ENCODE results near the gene GOLGA6L2. TPM values are rescaled to one million over a fixed set of nuclear protein-coding genes. Genes with fewer than 3 reads are reported as not detected.

GOLGA6L2 gene
- total and polyA plus RNA-seq, 2 of the 13 experiments (the other 11 are each of a cell fraction or from before 2014, with no cell fraction given): not detected

- no peak for TF ChIP-seq DRAP1 (CRISPR knock-in tag; IDR thresholded peaks at IDR 0.05)
These were observed 35.2 kb upstream of the GOLGA6L2 start (continued) for GRCh38 chr15:23482228-23482627.

- Histone ChIP-seq H4K20me1 (ENCODE audit: insufficient read depth, low read length) (no peaks in the 10 kb centered on the region), H3K9me3 (ENCODE audit: low read length) (no peaks in the 10 kb centered on the region), H3K4me2 (ENCODE audit: low read depth, low read length) (no peak overlapping the region), H3K4me1 (ENCODE audit: insufficient read depth, low read length) (no peaks in the 10 kb centered on the region), H2AFZ (ENCODE audit: low read length) (no peak overlapping the region), H3K9ac (ENCODE audit: insufficient read depth, low read depth, low read length) (no peak overlapping the region), H3K79me2 (ENCODE audit: insufficient read depth, low read length) (no peaks in the 10 kb centered on the region), H3K27me3 (ENCODE audit: control insufficient read depth in 1 of 2, insufficient read depth in 2 of 2, low read length in 2 of 2) (no peaks in the 10 kb centered on the region; a peak in 1 of 5 replicates), H3K27ac (ENCODE audit: extremely low read length, insufficient read depth, low read length) (no peak overlapping the region), H3K36me3 (replicated peaks in 1 of 2; ENCODE audit: control insufficient read depth in 1 of 2, insufficient read depth in 2 of 2, low read length in 2 of 2) (no peaks in the 10 kb centered on the region), H3K4me3 (replicated peaks in 1 of 3; ENCODE audit: insufficient read depth in 1 of 3, low read depth in 2 of 3, low read length in 3 of 3) (no peak overlapping the region)
- in situ Hi-C loops (cut with HindIII; ENCODE audit: extremely low pct_ligation_motif_present, low pct_unique_long_range_greater_than_20kb) (loop anchor here (25.0 kb wide), 1 partner anchor 159 kb away; the partner anchor contains the start of gene MAGEL2), intact Hi-C loops (cut with micrococcal nuclease; ENCODE audit: unreplicated experiment) (no loop called here)
- DNase-seq (ENCODE audit: low spot score) (no peak), ATAC-seq (no peak), FAIRE-seq (no peak)
- no TSS peak for BruUV-seq (replicated peaks)
- 50% methylated on average over 3 of the region's 6 CpGs for WGBS (ENCODE audit: low lambda C conversion rate)
- no peak for TF ChIP-seq TOE1 (CRISPR knock-in tag; IDR thresholded peaks at IDR 0.05)
- no peak for TF ChIP-seq KMT2A (CRISPR knock-in tag; IDR thresholded peaks at IDR 0.05)
- no peak for TF ChIP-seq FOXO4 (CRISPR knock-in tag; conservative IDR thresholded peaks at IDR 0.05)
- no peak for TF ChIP-seq ARID4A (CRISPR knock-in tag; IDR thresholded peaks at IDR 0.05; ENCODE audit: borderline replicate concordance)
- TF ChIP-seq JUNB (CRISPR knock-in tag; IDR thresholded peaks at IDR 0.05; ENCODE audit: borderline replicate concordance): no peak
- TF ChIP-seq CSRNP1 (CRISPR knock-in tag; IDR thresholded peaks at IDR 0.05): no peak
- TF ChIP-seq ZNF17 (CRISPR knock-in tag; IDR thresholded peaks at IDR 0.05): no peak
- TF ChIP-seq HMGA1 (CRISPR knock-in tag; conservative IDR thresholded peaks at IDR 0.05): no peak
- no peak for TF ChIP-seq ISX (CRISPR knock-in tag; conservative IDR thresholded peaks at IDR 0.05)
- no peak for TF ChIP-seq POGK (CRISPR knock-in tag; conservative IDR thresholded peaks at IDR 0.05)
- ChIA-PET POLR2A (no interaction called here), CTCF (ENCODE audit: low intra/inter-chr PET ratio, low total read pairs) (no interaction called here)
These were observed 30.9 kb upstream of the GOLGA6L2 start for GRCh38 chr15:23477920-23478319.

Measured in HepG2 (cell line).